HG02970 (cell line): ENCODE results near the gene HEATR5A.
"Not testable (repeated sequence)": the region's sequence is repeated elsewhere in the genome, so short reads cannot be mapped to it uniquely, and the experiment has no call there.

Experiments used
- ATAC-seq: cut with Tn5 transposase; IDR thresholded peaks from one replicate; pipeline ENCODE4 v1.9.1; 2021; ENCODE audit warnings: mild to moderate bottlenecking, moderate library complexity, moderate number of reproducible peaks; ENCODE audit not compliant: unreplicated experiment, low FRiP score

The HEATR5A gene

DNA sequence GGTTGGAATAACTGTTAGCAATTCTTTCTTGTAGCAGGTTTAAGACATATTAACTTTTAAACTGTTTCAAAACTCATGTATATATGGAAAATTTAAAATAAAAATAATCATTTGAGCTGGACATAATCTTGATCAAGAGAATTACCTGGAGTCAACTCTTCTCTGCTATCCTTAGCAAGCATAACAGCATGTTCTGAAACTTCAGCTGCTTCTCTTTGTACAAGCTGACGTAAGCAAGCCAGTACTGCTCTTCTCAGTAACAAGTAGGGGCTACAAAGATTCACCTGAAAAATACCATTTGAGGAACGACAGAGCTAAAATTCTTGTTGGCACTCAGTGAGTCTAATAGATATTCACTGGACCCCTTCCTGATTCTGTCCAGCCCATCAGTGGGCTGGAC, 83.0 kb downstream of the HEATR5A start:
- ATAC-seq: no peak

DNA sequence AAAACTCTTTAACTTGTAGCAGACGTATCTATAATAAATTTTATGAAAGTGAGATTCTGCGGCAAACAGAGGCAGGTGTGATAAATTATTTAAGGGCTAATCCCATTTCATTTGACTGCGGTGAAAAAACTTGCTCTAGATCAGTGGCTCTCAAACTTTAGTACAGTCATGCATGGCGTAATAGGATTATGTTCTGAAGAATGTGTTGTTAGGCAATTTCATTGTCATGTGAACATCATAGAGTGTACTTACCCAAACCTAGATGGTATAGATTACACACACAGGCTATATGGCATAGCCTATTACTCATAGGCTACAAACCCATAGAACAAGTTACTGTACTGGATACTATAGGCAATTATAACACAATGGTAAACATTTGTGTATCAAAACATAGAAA, 83.7 kb downstream of the HEATR5A start:
- ATAC-seq: no peak

DNA sequence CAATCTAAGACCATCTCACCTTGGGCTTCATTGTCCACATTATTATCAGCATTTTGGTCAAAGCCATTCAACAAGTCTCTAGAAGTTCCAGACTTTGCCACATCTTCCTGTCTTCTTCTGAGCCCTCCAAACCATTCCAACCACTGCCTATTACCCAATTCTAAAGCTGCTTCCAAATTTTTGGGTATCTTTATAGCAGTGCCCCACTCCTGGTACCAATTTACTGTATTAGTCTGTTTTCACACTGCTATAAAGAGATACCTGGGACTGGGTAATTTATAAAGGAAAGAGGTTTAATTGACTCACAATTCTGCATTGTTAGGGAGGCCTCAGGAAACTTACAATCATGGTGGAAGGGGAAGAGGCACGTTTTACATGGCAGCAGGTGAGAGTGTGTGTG, 89.0 kb downstream of the HEATR5A start:
- not testable (repeated sequence) for ATAC-seq

DNA sequence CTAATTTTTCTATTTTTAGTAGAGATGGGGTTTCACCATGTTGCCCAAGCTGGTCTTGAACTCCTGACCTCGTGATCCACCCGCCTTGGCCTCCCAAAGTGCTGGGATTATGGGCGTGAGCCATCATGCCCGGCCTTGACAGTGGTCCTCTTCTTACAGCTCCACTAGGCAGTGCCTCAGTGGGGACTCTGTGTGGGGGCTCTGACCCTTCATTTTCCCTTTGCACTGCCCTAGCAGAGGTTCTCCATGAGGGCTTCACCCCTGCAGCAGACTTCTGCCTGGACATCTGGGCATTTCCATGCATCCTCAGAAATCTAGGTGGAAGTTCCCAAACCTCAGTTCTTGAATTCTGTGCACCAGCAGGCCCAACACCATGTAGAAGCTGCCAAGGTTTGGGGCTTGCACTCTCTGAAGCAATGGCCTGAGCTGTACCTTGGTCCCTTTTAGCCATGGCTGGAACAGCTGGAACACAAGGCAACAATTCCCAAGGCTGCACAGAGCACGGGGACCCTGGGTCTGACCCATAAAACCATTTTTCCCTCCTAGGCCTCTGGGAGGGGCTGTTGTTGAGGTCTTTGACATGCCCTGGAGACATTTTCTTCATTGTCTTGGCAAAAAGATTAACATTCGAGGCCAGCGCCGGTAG, 90.4 kb downstream of the HEATR5A start:
- not testable (repeated sequence) for ATAC-seq

DNA sequence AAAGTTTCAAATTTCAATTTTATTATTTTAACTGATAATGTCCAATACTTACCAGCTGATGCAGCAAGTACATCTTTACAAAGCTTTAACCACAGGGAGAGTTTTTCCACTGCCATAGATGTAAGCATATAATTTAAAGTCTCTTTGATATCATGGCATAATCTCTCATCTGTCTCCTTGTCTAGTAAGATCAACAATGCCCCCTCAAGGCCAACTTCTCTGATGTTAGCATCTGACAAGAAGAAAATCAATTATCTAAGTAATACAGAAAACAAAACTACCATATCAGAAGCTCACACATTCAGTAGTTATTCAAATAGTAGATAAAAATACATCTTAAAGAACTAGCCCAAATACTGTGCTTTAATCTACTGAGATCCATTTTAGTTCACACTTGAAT, 94.2 kb downstream of the HEATR5A start:
- ATAC-seq: no peak

DNA sequence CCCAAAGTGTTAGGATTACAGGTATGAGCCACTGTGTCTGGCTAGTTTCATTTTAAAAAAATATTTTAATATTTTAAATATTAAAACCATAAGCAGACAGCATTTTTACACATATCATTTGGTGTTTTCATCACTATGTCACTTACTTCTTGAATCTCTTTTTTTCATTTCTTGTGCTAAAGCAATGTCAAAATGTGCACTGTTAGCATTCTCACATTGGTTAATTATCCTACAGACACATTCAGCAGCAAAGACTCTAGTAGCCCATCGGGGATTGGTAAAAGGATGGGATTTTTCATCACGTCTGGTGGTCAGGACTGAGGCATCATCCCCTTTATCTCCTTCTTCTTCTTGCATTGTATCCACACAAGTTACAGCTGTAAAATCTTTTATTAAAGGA, 96.9 kb downstream of the HEATR5A start:
- no peak for ATAC-seq

DNA sequence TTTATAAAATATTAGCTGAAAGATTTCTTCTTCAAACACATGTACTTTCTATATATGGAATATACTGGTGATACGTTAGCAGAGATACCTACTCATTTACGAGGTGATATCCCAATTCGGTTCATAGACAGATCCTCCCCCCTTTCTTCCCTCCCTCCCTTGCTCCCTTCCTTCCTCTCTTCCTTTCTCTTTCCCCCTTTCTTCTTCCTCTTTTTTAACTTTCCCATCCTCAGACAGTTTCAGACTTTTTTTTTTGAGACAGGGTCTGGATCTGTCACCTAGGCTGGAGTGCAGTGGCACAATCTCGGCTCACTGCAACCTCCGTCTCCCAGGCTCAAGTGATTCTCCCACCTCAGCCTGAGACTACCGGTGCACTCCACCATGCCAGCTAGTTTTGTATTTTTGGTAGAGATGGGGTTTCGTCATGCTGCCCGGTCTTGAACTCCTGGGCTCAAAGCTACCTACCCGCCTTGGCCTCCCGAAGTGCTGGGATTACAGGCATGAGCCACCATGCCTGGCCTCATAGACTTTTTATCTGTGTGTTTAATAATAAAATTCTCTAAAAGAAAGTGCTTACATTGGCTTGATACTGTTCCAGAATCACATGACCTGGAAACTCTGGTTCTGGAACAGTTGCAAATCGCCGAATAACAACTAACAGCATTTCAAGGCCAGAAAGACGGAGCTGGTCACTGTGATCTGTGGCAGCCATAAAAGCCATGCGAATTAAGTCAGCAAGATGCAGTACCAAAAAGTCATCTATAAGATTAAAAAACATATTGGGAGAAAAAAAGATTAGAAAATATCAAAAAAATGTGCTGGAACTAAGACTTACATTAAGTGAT, 99.2 kb downstream of the HEATR5A start:
- no peak for ATAC-seq

DNA sequence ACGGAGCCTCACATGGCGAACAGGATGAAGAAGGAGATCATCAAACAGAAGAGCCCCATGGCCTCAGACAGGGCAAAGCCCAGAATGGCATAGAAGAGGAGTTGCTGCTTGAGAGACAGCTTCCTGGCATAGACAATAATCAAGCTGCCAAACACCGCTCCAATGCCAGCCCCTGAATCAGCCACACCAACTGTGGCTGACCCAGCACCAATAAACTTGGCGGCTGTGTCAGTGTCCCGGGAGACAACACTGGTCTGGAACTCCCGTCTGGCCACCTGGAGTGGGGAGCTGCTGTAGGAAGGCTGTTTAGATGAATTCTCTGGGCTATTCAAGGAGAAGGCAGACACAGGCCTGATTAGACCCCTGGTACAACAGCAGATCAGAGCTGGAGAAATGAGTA, 100.1 kb downstream of the HEATR5A start:
- no peak for ATAC-seq

DNA sequence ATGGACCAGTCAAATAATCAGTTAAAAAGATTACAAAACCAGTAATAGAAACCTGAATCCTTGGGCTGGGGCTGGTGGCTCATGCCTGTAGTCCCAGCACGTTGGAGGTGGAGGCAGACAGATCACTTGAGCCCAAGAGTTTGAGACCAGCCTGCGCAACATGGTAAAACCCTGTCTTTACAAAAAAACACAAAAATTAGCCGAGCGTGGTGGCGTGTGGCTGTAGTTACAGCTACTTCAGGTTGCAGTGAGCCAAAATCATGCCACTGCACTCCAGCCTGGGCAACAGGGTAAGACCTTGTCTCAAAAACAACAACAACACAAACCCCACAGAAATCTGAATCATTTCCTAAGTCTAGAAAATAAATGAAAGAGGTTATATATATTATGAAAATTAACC, 100.6 kb downstream of the HEATR5A start:
- no peak for ATAC-seq

DNA sequence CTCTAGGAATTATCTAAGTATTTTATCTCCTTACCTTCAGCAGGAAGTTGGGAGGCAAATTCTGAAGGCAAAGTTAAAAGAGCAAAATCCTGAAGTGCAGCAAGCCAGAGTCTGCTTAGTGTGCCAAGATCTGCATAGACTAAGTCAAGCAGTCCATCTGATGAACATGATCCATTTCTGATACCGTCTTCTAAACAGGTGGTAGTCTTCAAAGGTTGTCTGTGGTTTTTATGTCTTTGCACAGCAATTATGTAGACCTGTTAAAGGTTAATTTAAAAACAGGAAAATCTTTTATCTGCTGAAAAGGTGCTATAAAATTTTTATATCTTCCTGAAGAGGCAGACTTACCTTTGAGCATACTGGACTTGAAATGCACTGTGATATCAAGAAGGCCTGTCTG, 107.4 kb downstream of the HEATR5A start:
- ATAC-seq: no peak

DNA sequence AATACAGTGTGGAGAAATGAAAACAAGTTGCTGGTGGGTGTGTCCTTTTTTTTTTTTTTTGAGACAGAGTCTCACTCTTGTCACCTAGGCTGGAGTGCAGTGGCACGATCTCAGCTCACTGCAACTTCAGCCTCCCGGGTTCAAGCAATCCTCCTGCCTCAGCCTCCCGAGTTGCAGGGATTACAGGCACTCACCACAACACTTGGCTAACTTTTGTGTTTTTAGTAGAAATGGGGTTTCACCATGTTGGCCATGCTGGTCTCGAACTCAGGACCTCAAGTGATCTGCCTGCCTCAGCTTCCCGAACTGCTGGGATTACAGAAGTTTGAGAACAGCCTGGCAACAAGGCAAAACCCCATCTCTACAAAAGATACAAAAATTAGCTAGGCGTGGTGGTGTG, 108.0 kb downstream of the HEATR5A start:
- not testable (repeated sequence) for ATAC-seq

DNA sequence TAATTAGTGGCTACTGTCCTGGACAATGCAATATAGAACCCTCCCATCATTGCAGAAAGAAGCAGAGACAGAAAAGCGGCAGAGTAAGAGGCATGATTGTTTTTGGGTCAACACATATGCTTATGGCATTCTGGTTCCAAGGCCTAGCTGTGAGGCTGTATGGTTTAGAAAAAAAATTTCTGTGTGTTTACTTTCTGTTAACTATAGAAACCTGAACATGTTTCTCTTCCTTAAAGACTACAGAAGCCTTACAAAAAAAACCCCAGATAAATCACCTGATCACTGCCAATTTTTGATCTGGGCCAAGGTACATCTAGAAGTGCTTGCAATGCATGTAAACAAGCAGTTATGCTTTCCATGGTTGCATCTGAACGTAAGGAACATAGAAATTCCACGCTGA, 112.7 kb downstream of the HEATR5A start:
- no peak for ATAC-seq

DNA sequence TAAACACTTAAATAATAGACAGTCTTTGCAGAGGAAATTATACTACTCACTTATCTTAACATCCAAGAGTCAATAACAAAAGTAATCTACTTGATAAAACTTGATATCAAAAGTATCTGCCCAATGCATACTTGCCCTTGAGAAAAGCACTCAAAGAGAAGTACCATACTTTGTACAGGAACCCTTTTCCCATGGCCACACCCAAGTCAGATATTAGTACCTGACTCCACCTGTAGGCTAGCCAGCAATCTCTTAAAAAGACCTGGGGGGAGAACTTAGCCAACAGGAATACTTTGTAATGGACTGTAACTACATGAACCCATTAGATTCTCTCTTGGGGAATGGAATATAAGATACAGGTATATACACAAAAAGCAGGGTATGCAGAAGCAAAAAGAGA, 113.2 kb downstream of the HEATR5A start:
- ATAC-seq: no peak

DNA sequence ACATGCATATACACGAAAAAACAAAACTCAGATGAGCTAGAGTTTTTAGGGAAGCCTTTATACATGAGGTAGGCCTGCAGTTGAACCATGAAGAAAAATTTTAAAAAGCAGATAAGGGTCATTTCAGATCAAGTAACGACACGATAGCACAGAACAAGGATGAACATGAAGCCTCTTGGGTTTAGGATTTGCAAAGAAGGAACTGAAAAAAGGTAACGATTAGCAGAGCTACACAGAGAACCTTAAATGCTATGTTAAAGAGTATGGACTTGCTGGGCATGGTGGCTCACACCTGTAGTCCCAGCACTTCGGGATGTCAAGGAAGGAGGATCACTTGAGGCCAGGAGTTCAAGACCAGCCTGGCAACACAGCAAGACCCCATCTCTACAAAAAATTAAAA, 116.7 kb downstream of the HEATR5A start:
- ATAC-seq: no peak

DNA sequence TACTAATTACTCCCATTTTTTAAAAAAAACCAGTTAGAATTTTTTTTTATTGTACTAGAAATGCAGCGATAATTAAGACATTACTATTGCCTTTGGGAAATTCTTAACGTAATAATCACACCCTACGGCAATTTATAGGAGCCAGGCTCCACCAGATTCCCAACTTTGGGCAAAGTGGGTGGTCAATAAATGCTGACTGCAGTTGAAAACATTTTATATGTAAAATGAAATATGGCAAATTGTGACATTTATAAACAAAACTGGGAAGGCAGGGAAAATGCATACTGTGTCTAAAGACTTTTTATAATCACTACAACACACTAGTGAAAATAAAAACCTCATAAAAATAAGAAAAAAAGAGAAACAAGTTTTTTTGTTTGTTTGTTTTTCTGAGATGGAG, 119.5 kb downstream of the HEATR5A start:
- ATAC-seq: no peak

DNA sequence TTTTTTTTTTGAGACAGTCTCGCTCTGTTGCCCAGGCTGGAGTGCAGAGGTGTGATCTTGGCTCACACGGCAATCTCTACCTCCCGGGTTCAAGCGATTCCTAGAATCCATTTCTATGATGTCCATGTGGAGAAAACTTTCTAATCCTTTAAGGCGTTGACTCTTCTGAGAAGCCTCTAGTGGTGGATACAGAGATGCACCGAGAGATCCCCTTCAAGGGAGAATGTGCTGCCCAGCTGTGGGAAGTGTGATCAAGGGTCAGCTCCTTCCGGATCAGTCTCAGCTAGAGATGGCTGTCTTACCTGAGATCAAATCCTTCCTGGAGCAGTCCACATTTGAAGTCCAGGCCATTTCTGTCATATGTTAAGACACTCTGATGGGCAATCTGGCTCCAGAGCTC, 120.1 kb downstream of the HEATR5A start:
- no peak for ATAC-seq

DNA sequence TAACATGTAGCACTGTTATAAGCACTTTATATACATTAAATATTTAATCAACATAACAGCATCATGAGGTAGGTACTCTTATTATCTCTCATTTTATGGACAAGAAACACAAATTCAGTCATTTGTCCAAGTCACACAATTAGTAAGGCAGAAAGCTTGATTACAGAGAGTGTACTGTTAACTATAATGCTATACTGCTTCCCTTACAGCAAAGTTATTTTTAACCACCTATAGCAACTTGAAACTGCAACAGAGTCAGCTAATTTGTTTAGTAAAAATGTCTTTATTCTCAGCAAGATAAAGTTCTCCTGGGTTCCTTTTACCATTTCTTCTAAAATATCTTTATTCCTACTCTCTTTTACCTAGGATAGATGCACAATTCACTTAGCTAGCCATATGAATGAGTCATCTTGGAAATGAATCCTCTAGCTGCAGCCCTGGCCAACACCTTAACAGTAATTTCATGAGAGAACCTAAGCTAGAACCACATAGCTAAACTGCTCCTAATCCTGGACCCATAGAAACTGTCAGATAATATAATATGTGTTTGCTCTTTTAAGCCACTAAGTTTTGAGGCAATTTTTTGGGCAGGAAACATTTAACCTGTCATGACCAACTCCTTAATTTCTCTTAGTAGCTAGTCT, 122.5 kb downstream of the HEATR5A start:
- ATAC-seq: no peak

DNA sequence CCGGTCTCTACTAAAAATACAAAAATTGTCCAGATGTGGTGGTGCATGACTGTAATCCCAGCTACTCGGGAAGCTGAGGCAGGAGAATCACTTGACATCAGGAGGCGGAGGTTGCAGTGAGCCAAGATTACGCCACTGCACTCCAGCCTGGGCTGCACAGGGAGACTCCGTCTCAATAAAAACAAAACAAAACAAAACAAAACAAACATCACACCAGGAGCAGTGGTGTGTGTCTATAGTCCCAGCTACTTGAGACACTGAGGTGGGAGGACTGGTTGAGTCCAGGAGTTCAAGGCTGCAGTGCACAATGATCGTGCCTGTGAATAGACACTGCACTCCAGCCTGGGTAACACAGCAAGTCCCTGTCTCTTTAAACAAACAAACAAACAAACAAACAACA, 123.2 kb downstream of the HEATR5A start:
- ATAC-seq: no peak

DNA sequence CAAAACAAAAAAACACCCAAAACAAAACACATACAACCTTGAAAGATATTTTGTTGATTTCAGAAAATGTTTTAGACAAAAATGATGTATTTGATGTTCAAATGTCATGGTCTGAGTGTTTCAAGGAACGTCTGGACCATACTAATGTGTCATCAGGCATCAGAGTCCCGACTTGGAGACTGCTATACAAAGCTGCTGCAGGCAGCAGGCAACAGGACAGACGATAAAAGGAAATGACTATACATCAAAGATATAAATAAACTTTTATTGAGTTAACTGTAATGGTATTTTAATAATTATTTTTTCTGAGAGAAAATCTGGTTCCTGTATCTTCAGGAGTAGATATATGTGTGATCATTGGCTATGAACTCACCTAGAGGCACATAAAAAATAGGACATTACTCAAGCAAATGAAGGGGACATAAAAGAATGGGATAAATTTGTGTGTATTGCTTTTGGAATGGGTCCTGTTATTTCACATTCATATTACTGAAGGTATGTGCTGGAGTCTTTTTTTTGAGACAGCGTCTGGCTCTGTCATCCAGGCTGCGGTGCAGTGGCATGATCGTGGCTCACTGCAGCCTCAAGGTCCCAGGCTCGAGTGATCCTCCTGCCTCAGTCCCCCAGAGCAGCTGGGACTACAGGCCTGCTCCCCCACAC, 125.5 kb downstream of the HEATR5A start:
- no peak for ATAC-seq

DNA sequence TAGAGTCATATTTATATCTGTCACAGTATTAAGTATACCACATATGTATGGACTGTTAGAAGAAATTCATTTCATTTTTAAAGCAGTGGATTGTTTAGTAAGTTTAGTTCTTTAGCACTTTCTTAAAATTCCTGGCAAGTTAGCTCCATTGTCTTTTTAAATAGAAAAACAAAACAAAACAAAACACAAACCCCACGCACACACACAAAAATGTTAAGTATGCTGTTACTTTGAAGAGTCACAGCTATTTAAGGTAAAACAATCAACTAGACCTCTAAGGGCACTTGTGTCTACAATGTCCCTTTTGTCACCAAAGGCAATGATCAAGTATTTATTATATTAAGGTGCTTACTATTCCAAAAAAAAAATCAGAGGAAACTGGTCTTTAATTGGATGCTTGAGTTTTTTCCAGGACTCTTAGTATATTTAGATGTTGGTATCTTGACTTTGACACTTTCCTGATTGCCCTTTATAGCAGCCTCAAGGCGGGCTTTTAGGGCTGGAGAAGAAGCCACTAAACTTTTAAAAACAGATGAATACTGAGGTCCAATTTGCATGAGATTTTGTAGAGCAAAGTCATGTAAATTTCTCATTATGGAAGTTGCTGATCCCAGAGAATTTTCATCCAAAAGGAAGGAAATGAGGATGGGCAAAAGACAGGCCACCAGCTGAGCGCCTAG, 127.3 kb downstream of the HEATR5A start:
- no peak for ATAC-seq

DNA sequence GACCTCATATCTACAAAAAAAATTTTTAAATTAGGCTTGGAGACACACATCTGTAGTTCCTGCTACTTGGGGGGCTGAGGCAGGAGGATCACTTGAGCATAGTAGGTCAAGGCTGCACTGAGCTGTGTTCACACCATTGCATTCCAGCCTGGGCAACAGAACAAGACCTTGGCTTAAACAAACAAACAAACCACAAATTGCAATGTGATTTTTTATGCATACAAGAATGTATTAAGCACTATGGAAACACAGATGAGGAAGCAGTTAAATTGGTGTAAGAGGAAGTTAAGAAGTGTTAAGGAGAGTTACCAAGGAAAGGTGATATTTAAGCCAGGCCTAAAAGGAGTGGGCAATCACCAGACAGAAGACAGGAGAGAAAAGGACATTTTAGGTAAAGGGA, 129.1 kb downstream of the HEATR5A start:
- ATAC-seq: no peak
